Measurements from ENCODE around the gene TUBA4A. TPM values are rescaled to one million over a fixed set of nuclear protein-coding genes. Genes with fewer than 3 reads are reported as not detected.
"Not testable (repeated sequence)": the region's sequence is repeated elsewhere in the genome, so short reads cannot be mapped to it uniquely, and the experiment has no call there.

The TUBA4A gene
- total RNA-seq, 2 experiments from 2014 or later: 219 to 229 TPM

DNA sequence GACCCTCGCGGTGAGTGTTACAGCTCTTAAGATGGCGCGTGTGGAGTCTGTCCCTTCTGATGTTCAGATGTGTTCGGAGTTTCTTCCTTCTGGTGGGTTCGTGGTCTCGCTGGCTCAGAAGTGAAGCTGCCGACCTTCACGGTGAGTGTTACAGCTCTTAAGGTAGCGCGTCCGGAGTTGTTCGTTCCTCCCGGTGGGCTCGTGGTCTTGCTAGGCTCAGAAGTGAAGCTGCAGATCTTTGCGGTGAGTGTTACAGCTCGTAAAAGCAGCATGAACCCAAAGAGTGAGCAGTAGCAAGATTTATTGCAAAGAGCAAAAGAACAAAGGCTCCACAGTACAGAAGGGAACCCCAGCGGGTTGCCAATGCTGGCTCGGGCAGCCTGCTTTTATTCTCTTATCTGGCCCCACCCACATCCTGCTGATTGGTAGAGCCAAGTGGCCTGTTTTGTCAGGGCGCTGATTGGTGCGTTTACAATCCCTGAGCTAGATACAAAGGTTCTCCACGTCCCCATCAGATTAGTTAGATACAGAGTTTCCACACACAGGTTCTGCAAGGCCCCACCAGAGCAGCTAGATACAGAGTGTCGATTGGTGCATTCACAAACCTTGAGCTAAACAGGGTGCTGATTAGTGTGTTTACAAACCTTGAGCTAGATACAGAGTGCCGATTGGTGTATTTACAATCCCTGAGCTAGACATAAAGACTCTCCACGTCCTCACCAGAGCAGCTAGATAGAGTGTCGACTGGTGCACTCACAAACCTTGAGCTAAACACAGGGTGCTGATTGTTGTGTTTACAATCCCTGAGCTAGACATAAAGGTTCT, 53.0 kb downstream of the TUBA4A start:
- intact Hi-C loops (cut with micrococcal nuclease); H3K4me1 Mint-ChIP-seq (ENCODE audit: low read depth); H3K9me3 Mint-ChIP-seq; H3K27me3 Mint-ChIP-seq; H3K36me3 Mint-ChIP-seq: not testable (repeated sequence)
- DNase-seq: peak; percentile 33
- Mint-ChIP-seq H3K4me3 (peak overlapping the region; percentile 59), H3K27ac (peak overlapping the region; percentile 75)
- ChIA-PET CTCF (interaction anchor here (1.7 to 1.8 kb wide), 2 partner anchors 30 to 94 kb away, joined by 6 to 7 read pairs; no protein-coding TSS in a partner anchor), POLR2A (interaction anchor here (0.8 to 1.0 kb wide), 2 partner anchors 25 to 94 kb away, joined by 3 to 4 read pairs; no protein-coding TSS in a partner anchor)

Small RNAs within 50 kb of the gene (microRNA-seq; reads per million reads assigned to microRNA genes)
- gene MIR153-1 (ENCODE audit: borderline microRNAs expressed, borderline number of aligned reads, borderline replicate concordance): not detected

Other genes with a start within 250 kb of the TUBA4A start
- not detected for gene CFAP65, start 212.4 kb downstream of the TUBA4A start, total RNA-seq
- under 1 TPM in 1 of 2 experiments, not detected in 1; 0.10 TPM for gene IHH, start 193.0 kb downstream of the TUBA4A start, total RNA-seq
- gene NHEJ1, start 93.1 kb downstream of the TUBA4A start, total RNA-seq: 10 to 100 TPM; 17.7 to 18.6 TPM
- gene SLC23A3, start 83.9 kb downstream of the TUBA4A start, total RNA-seq: 1 to 10 TPM; 1.1 to 2.3 TPM
- gene CNPPD1, start 77.0 kb downstream of the TUBA4A start, total RNA-seq: 10 to 100 TPM; 42.0 to 43.4 TPM
- gene RETREG2, start 75.6 kb downstream of the TUBA4A start, total RNA-seq: 10 to 100 TPM; 60.3 to 67.9 TPM
- 10 to 100 TPM; 31.9 to 34.4 TPM for gene ZFAND2B, start 47.1 kb downstream of the TUBA4A start, total RNA-seq
- 10 to 100 TPM; 11.5 to 11.7 TPM for gene ABCB6, start 35.0 kb downstream of the TUBA4A start, total RNA-seq
- 10 to 100 TPM; 34.7 to 39.5 TPM for gene ATG9A, start 24.3 kb downstream of the TUBA4A start, total RNA-seq
- gene ANKZF1, start 24.1 kb downstream of the TUBA4A start, total RNA-seq: 10 to 100 TPM; 97.0 to 97.5 TPM
- gene GLB1L, start 8.5 kb downstream of the TUBA4A start, total RNA-seq: 1 to 10 TPM; 4.8 to 4.9 TPM
- gene STK16, start 8.4 kb downstream of the TUBA4A start, total RNA-seq: 10 to 100 TPM; 37.1 to 37.8 TPM
- not detected for gene TUBA4B, start 675 bp downstream of the TUBA4A start, total RNA-seq
- gene DNAJB2, start 25.4 kb upstream of the TUBA4A start, total RNA-seq: 10 to 100 TPM; 37.3 to 39.1 TPM
- under 1 TPM in 1 of 2 experiments, not detected in 1; 0.24 TPM for gene PTPRN, start 55.5 kb upstream of the TUBA4A start, total RNA-seq
- not detected for gene RESP18, start 78.8 kb upstream of the TUBA4A start, total RNA-seq
- gene DNPEP, start 134.0 kb upstream of the TUBA4A start, total RNA-seq: 10 to 100 TPM; 71.6 to 74.2 TPM
- not detected for gene DES, start 164.5 kb upstream of the TUBA4A start, total RNA-seq
- 1 to 10 TPM; 1.1 to 1.7 TPM for gene SPEG, start 180.9 kb upstream of the TUBA4A start, total RNA-seq
- gene GMPPA, start 245.0 kb upstream of the TUBA4A start, total RNA-seq: 10 to 100 TPM; 37.1 to 37.4 TPM